ENCODE data around the gene C1orf115.

- no peak for TF ChIP-seq RCOR1 (IDR thresholded peaks at IDR 0.05; ENCODE audit: insufficient replicate concordance, low read length)
- TF ChIP-seq CTCF (conservative IDR thresholded peaks at IDR 0.05; ENCODE audit: low read depth, low read length): no peak
- TF ChIP-seq POLR2A (IDR thresholded peaks at IDR 0.05; ENCODE audit: low read depth, low read length): no peak
- no peak for TF ChIP-seq MAZ (IDR thresholded peaks at IDR 0.05; ENCODE audit: borderline replicate concordance, low read depth, low read length)
- TF ChIP-seq BHLHE40 (IDR thresholded peaks at IDR 0.05; ENCODE audit: low read depth, low read length): no peak
- no peak for TF ChIP-seq CEBPB (IDR thresholded peaks at IDR 0.05; ENCODE audit: low read depth, low read length)
- no peak for TF ChIP-seq RAD21 (IDR thresholded peaks at IDR 0.05; ENCODE audit: low read length)
- no peak for TF ChIP-seq NFE2L2 (IDR thresholded peaks at IDR 0.05; ENCODE audit: low read depth, low read length)
- no peak for TF ChIP-seq MAFK (IDR thresholded peaks at IDR 0.05; ENCODE audit: low read depth, low read length)
- no peak for TF ChIP-seq SMC3 (IDR thresholded peaks at IDR 0.05; ENCODE audit: low read depth, low read length)
Measured at GRCh38 chr1:220741825-220742224, 51.7 kb downstream of the C1orf115 start.
